NCI-H510A treated with DMSO at 0.1 percent for 48 hours (cell line): ENCODE data around the gene TRA2A.
A peak's percentile ranks its signal among the peaks of the same experiment; 100 is the strongest.
"Not testable (repeated sequence)": the region's sequence is repeated elsewhere in the genome, so short reads cannot be mapped to it uniquely, and the experiment has no call there.

ENCODE experiments used
- DNase-seq: peaks from one replicate; lab custom pipeline; 2025; lab: John Stamatoyannopoulos, UW

TRA2A gene

GRCh38 chr7:23494009-23494408 is 37.8 kb downstream of the TRA2A start:
- no peak for DNase-seq

- no peak for DNase-seq
Measured at GRCh38 chr7:23491502-23491901, 40.3 kb downstream of the TRA2A start.

GRCh38 chr7:23490357-23491135 is 41.2 kb downstream of the TRA2A start:
- no peak for DNase-seq

DNA sequence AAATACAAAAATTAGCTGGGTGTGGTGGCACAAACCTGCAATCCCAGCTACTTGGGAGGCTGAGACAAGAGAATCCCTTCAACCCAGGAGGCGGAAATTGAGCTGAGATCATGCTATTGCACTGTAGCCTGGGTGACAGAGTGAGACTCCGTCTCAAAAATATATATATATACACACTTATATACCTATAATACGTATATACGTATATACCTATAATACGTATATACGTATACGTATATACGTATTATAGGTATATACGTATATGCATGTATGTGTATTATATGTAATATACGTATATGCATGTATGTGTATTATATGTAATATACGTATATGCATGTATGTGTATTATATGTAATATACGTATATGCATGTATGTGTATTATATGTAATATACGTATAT is 43.1 kb downstream of the TRA2A start:
- DNase-seq, result not testable (repeated sequence)

GRCh38 chr7:23487670-23488069 is 44.1 kb downstream of the TRA2A start:
- no peak for DNase-seq

GRCh38 chr7:23486002-23486773 is 45.6 kb downstream of the TRA2A start:
- DNase-seq, result no peak

DNA sequence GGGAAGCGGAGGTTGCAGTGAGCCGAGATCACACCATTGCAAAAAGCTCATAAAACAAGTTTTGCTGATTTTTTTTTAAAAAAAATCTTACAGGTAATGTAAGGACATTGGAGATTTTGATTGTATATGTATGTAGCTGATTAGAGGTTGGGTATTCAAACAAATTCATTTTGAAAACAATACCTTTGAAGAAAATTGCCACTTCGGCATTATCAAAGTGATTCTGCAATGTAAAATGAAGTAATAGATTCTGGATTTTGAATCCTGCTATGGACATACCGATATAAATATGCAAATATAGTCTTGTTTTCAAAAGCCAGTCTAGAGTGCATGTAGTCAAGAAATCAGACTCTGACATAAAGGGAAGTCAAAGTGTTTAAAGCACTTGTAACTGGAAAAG is 49.1 kb downstream of the TRA2A start:
- no peak for DNase-seq

GRCh38 chr7:23477962-23478866 is 53.6 kb downstream of the TRA2A start:
- DNase-seq, result no peak

GRCh38 chr7:23477157-23477499 is 54.7 kb downstream of the TRA2A start:
- DNase-seq, result no peak

DNA sequence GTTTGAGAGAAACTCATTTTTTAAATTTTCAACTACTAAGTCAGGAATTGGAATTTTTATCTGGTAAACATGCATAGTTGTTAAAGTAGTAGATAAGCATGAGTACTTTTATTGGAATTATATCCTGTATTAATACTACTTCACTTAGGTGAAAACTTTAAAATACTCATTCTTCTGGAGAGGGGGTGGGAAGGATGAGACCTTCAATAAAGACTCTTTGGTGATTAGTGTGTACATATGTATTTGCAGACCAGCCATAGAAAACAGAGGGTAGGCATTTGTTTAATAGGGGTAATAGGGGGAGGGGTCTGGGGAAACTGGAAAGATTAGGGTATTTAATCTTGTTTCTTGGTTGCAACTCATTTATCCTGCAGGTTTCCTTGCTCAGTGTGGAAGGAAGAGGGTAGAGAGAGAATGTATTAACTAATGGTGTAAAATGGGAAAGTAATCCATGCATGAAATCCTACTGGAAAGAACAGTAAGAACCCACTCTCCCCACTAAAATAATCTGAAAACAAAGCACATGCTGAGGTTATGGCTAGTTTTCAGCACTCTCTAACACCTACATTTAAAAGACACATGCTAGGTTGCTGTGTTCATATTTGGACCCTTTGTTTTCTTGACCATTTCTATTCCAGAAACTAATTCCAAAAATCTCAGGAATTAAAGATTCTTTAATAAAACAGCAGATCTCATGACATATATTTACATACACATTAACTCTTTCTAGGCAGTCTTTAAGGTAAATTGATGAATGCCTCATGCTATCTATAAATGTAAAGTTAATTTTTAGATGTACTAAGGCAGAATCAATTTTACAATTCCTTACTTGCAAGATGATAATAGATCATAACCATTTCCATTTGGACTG is 55.3 kb downstream of the TRA2A start:
- DNase-seq, result no peak

DNA sequence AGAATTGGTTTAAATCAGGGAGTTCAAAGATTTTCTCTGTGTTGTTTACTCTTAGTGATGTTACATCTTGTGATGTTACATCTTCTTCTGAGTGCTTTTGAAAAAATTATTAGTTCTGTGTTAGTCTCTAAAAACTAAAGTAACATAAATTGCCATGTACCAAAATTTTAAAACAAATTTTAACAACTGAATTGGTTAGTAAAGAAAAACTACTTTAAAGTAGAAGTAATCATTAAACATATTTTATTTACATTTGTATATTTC is 56.3 kb downstream of the TRA2A start:
- no peak for DNase-seq

- DNase-seq, result no peak
Measured at GRCh38 chr7:23474829-23475575, 56.8 kb downstream of the TRA2A start.

DNA sequence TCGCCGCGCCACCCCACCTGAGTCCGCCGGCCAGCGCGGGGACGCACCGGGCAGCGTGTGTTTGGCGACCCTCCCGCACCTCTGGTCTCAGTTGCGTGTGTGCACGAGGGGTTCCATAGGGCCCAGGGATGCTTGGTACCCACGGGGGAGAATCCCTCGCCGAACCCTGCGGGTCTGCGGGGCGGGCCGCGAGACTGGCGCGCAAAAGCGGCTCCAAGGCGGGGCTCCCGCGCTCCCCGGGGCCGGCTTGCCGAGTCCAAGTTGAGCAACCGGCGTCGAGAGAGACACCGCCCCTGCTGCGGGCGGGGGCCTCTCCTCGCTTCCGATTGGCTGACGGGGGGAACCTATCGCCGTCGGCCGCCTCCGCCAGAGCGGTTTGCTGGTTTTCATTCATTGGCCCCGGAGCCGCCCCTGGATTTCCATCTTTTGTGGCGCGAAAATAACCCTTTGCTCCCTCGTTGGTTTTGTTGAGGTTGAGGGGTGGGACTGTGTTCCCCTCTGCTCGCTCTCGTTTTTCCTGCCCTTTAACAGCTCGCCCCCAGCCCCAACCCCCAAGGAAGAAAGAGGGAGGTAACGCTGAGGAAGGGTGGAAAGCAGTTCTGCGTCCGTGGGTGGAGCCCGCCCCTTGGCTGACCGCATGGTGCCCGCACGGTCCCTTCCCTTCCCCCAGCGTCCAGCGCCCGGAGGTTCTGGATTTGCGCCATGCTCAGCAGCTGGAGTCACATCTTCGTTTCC is 57.5 kb downstream of the TRA2A start:
- DNase-seq, result peak; percentile 97

GRCh38 chr7:23473844-23474093 is 58.0 kb downstream of the TRA2A start:
- peak; percentile 63 for DNase-seq

DNA sequence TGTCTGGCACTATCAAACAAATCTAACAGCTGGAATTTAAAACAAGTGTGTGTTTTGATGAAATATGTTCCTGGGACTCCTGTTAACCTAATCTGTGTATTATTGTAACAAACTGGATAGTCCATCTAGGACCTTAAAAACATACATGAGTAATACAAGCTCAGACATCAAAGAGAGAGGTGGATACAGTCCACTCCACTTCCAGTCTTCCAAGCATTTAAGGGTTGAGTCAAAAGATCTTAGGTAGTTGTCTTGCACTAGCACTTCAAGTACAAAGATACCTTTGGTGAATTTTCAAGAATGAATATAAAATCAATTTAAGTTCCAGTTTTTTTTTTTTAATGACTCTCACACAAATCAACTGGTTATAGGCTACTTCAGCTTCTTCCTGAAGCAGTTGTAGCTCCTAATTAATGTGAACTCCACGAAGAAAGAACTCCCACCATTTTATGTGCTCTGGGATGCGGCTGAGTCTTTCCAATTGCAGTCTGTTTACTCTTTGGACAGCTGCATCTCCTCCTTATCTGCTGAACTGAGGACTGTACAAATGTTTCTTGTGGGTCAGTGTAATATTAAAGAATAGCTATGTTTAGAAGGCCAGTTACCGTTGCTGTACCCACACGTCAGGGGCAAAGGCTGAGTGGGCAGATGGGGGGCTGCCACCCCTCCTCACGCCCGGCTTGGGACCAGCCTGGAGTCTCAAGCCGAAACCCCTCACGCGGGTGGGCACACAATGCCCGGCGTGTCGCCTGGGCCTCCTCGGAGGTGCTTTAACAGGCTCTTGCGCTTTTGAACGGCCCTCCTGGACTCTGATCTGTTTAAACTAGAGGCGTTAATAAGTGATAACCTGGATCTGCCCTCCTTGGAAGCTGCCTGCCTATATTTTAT is 58.6 kb downstream of the TRA2A start:
- DNase-seq, result peak; percentile 50

DNA sequence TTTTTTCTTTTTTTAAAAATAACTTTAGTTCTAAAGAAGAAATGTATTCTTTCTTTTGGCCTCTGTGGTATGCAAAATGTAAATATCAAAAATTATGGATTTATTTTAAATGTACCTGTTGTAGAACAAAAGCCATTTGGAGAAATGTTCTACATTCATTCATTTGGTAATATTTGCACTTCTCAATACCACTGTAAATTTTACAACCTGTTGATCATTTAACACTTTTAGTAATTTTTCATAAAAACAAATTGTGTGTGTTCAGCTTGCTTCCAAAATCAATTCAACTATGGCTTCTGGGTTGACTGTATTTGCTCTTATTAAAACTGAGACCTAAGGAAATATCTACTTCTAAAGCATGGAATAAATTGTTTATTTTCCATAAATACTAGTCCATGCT is 59.2 kb downstream of the TRA2A start:
- no peak for DNase-seq

DNA sequence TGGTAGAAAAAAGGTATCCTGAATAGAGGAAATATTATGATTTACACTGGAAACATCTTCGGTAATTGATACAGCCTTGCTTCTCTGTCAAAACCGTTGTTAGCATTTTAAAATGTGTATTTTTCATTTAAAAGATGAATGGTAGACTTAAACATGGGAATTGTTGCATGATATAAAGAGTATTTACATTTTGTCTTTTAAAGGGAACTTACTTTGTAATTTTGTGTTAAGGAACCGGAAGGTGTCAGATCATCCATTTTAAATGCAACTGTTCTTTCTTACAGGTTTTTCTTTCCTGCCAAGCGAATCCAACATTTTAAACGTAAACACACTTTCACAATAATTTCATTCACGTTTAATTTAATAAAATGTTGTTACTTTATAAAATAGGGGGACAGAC is 59.7 kb downstream of the TRA2A start:
- no peak for DNase-seq

- DNase-seq, result peak; percentile 81
Measured at GRCh38 chr7:23471106-23471859, 60.5 kb downstream of the TRA2A start.
